ENCODE measurements around the gene TROAP. TPM values are rescaled to one million over a fixed set of nuclear protein-coding genes. Genes with fewer than 3 reads are reported as not detected.

TROAP gene
- polyA plus RNA-seq, 2 donors, result 14.0 to 23.6 TPM

GRCh38 chr12:49345825-49346658 lies 23.0 kb downstream of the TROAP start:
- H3K4me1 ChIP-seq (ENCODE audit: control insufficient read depth in 2 of 2, insufficient read depth in 2 of 2, low read length in 1 of 2), result peaks cover 12 to 33% of the 10 kb centered on the region in 2 donors
- H3K27ac ChIP-seq (ENCODE audit: low read depth in 2 of 2, low read length in 1 of 2), result no peak overlapping the region
- peak overlapping the region in 1 of 2 donors; percentile 37 for H3K4me3 ChIP-seq (ENCODE audit: low read depth in 1 of 2, low read length in 2 of 2)
- WGBS, 2 donors, result 3% methylated on average over 60 to 61 of the region's 61 CpGs
- H3K27me3 ChIP-seq (ENCODE audit: control insufficient read depth in 1 of 2, insufficient read depth in 2 of 2, low read length in 2 of 2), result peaks cover 0 to 20% of the 10 kb centered on the region in 2 donors
- H3K36me3 ChIP-seq (ENCODE audit: control insufficient read depth in 2 of 2, insufficient read depth in 2 of 2, low read length in 1 of 2), result no peaks in the 10 kb centered on the region
- H3K9me3 ChIP-seq (ENCODE audit: control insufficient read depth in 2 of 2, insufficient read depth in 1 of 2, low read depth in 1 of 2, low read length in 1 of 2), result no peaks in the 10 kb centered on the region

GRCh38 chr12:49346659-49347310 lies 23.7 kb downstream of the TROAP start, which contains the start of gene DNAJC22:
Gene DNAJC22 (plus strand): TSS chr12:49346888. CDS start chr12:49348873, 1,985 bp downstream.
- 2 to 3% methylated on average over 46 to 47 of the region's 47 CpGs for WGBS, 2 donors
- H3K36me3 ChIP-seq (ENCODE audit: control insufficient read depth in 2 of 2, insufficient read depth in 2 of 2, low read length in 1 of 2), result no peaks in the 10 kb centered on the region
- H3K27me3 ChIP-seq (ENCODE audit: control insufficient read depth in 1 of 2, insufficient read depth in 2 of 2, low read length in 2 of 2), result peaks cover 0 to 20% of the 10 kb centered on the region in 2 donors
- peak within 1 kb of the TSS; percentile 26 to 37 for H3K4me3 ChIP-seq (ENCODE audit: low read depth in 1 of 2, low read length in 2 of 2)
- no peaks in the 10 kb centered on the region for H3K9me3 ChIP-seq (ENCODE audit: control insufficient read depth in 2 of 2, insufficient read depth in 1 of 2, low read depth in 1 of 2, low read length in 1 of 2)
- peaks cover 12 to 33% of the 10 kb centered on the region in 2 donors for H3K4me1 ChIP-seq (ENCODE audit: control insufficient read depth in 2 of 2, insufficient read depth in 2 of 2, low read length in 1 of 2)
- H3K27ac ChIP-seq (ENCODE audit: low read depth in 2 of 2, low read length in 1 of 2), result no peak within 1 kb of the TSS

GRCh38 chr12:49347311-49348193 lies 24.5 kb downstream of the TROAP start:
- no peak overlapping the region for H3K27ac ChIP-seq (ENCODE audit: low read depth in 2 of 2, low read length in 1 of 2)
- no peaks in the 10 kb centered on the region for H3K36me3 ChIP-seq (ENCODE audit: control insufficient read depth in 2 of 2, insufficient read depth in 2 of 2, low read length in 1 of 2)
- peaks cover 12 to 30% of the 10 kb centered on the region in 2 donors for H3K4me1 ChIP-seq (ENCODE audit: control insufficient read depth in 2 of 2, insufficient read depth in 2 of 2, low read length in 1 of 2)
- 10 to 12% methylated on average over 31 to 37 of the region's 37 CpGs for WGBS, 2 donors
- peaks cover 0 to 20% of the 10 kb centered on the region in 2 donors for H3K27me3 ChIP-seq (ENCODE audit: control insufficient read depth in 1 of 2, insufficient read depth in 2 of 2, low read length in 2 of 2)
- peak overlapping the region; percentile 26 to 37 for H3K4me3 ChIP-seq (ENCODE audit: low read depth in 1 of 2, low read length in 2 of 2)
- no peaks in the 10 kb centered on the region for H3K9me3 ChIP-seq (ENCODE audit: control insufficient read depth in 2 of 2, insufficient read depth in 1 of 2, low read depth in 1 of 2, low read length in 1 of 2)

GRCh38 chr12:49348781-49349180 lies 25.7 kb downstream of the TROAP start:
- WGBS, 2 donors, result 92 to 96% methylated on average over 5 of the region's 5 CpGs
- peaks cover 0 to 19% of the 10 kb centered on the region in 2 donors for H3K27me3 ChIP-seq (ENCODE audit: control insufficient read depth in 1 of 2, insufficient read depth in 2 of 2, low read length in 2 of 2)

GRCh38 chr12:49349266-49349665 lies 26.2 kb downstream of the TROAP start:
- Histone ChIP-seq H3K27ac (ENCODE audit: low read depth in 2 of 2, low read length in 1 of 2) (no peak overlapping the region), H3K27me3 (ENCODE audit: control insufficient read depth in 1 of 2, insufficient read depth in 2 of 2, low read length in 2 of 2) (peaks cover 0 to 14% of the 10 kb centered on the region in 2 donors)
- 93 to 97% methylated on average over 11 of the region's 11 CpGs for WGBS, 2 donors

More at GRCh38 chr12:49348781-49349180, 25.7 kb downstream of the TROAP start:
- Histone ChIP-seq H3K27ac (ENCODE audit: low read depth in 2 of 2, low read length in 1 of 2) (no peak overlapping the region), H3K36me3 (ENCODE audit: control insufficient read depth in 2 of 2, insufficient read depth in 2 of 2, low read length in 1 of 2) (no peaks in the 10 kb centered on the region), H3K9me3 (ENCODE audit: control insufficient read depth in 2 of 2, insufficient read depth in 1 of 2, low read depth in 1 of 2, low read length in 1 of 2) (no peaks in the 10 kb centered on the region), H3K4me3 (ENCODE audit: low read depth in 1 of 2, low read length in 2 of 2) (no peak overlapping the region), H3K4me1 (ENCODE audit: control insufficient read depth in 2 of 2, insufficient read depth in 2 of 2, low read length in 1 of 2) (peaks cover 9 to 19% of the 10 kb centered on the region in 2 donors)

GRCh38 chr12:49352351-49352750 lies 29.3 kb downstream of the TROAP start:
- WGBS, 2 donors, result 67 to 81% methylated on average over 2 of the region's 2 CpGs
- Histone ChIP-seq H3K9me3 (ENCODE audit: control insufficient read depth in 2 of 2, insufficient read depth in 1 of 2, low read depth in 1 of 2, low read length in 1 of 2) (no peaks in the 10 kb centered on the region), H3K27me3 (ENCODE audit: control insufficient read depth in 1 of 2, insufficient read depth in 2 of 2, low read length in 2 of 2) (no peaks in the 10 kb centered on the region)

More at GRCh38 chr12:49349266-49349665, 26.2 kb downstream of the TROAP start:
- Histone ChIP-seq H3K36me3 (ENCODE audit: control insufficient read depth in 2 of 2, insufficient read depth in 2 of 2, low read length in 1 of 2) (no peaks in the 10 kb centered on the region), H3K9me3 (ENCODE audit: control insufficient read depth in 2 of 2, insufficient read depth in 1 of 2, low read depth in 1 of 2, low read length in 1 of 2) (no peaks in the 10 kb centered on the region), H3K4me3 (ENCODE audit: low read depth in 1 of 2, low read length in 2 of 2) (no peak overlapping the region), H3K4me1 (ENCODE audit: control insufficient read depth in 2 of 2, insufficient read depth in 2 of 2, low read length in 1 of 2) (peaks cover 9 to 19% of the 10 kb centered on the region in 2 donors)

GRCh38 chr12:49355913-49356312 lies 32.9 kb downstream of the TROAP start:
- no peak overlapping the region for H3K27ac ChIP-seq (ENCODE audit: low read depth in 2 of 2, low read length in 1 of 2)
- 98% methylated on average over 10 of the region's 10 CpGs for WGBS, 2 donors
- H3K9me3 ChIP-seq (ENCODE audit: control insufficient read depth in 2 of 2, insufficient read depth in 1 of 2, low read depth in 1 of 2, low read length in 1 of 2), result no peaks in the 10 kb centered on the region
- no peaks in the 10 kb centered on the region for H3K36me3 ChIP-seq (ENCODE audit: control insufficient read depth in 2 of 2, insufficient read depth in 2 of 2, low read length in 1 of 2)
- no peaks in the 10 kb centered on the region for H3K27me3 ChIP-seq (ENCODE audit: control insufficient read depth in 1 of 2, insufficient read depth in 2 of 2, low read length in 2 of 2)
- no peak overlapping the region for H3K4me3 ChIP-seq (ENCODE audit: low read depth in 1 of 2, low read length in 2 of 2)
- H3K4me1 ChIP-seq (ENCODE audit: control insufficient read depth in 2 of 2, insufficient read depth in 2 of 2, low read length in 1 of 2), result no peaks in the 10 kb centered on the region

More at GRCh38 chr12:49352351-49352750, 29.3 kb downstream of the TROAP start:
- Histone ChIP-seq H3K4me3 (ENCODE audit: low read depth in 1 of 2, low read length in 2 of 2) (no peak overlapping the region), H3K36me3 (ENCODE audit: control insufficient read depth in 2 of 2, insufficient read depth in 2 of 2, low read length in 1 of 2) (no peaks in the 10 kb centered on the region), H3K27ac (ENCODE audit: low read depth in 2 of 2, low read length in 1 of 2) (no peak overlapping the region), H3K4me1 (ENCODE audit: control insufficient read depth in 2 of 2, insufficient read depth in 2 of 2, low read length in 1 of 2) (peaks cover under 1 to 6% of the 10 kb centered on the region in 2 donors)

GRCh38 chr12:49357103-49357678 lies 34.1 kb downstream of the TROAP start:
- 6 to 8% methylated on average over 3 of the region's 3 CpGs for WGBS, 2 donors
- Histone ChIP-seq H3K4me3 (ENCODE audit: low read depth in 1 of 2, low read length in 2 of 2) (no peak overlapping the region), H3K27me3 (ENCODE audit: control insufficient read depth in 1 of 2, insufficient read depth in 2 of 2, low read length in 2 of 2) (no peaks in the 10 kb centered on the region), H3K27ac (ENCODE audit: low read depth in 2 of 2, low read length in 1 of 2) (no peak overlapping the region), H3K9me3 (ENCODE audit: control insufficient read depth in 2 of 2, insufficient read depth in 1 of 2, low read depth in 1 of 2, low read length in 1 of 2) (no peaks in the 10 kb centered on the region), H3K4me1 (ENCODE audit: control insufficient read depth in 2 of 2, insufficient read depth in 2 of 2, low read length in 1 of 2) (no peaks in the 10 kb centered on the region), H3K36me3 (ENCODE audit: control insufficient read depth in 2 of 2, insufficient read depth in 2 of 2, low read length in 1 of 2) (no peaks in the 10 kb centered on the region)
